Upper lobe of right lung (tissue), 1 donor: ENCODE results near the gene RBBP4. TPM values are rescaled to one million over a fixed set of nuclear protein-coding genes. Genes with fewer than 3 reads are reported as not detected.
"Not testable (repeated sequence)": the region's sequence is repeated elsewhere in the genome, so short reads cannot be mapped to it uniquely, and the experiment has no call there.

Experiments
- ATAC-seq: fragments of 200-7000 bp; cut with Tn5 transposase; one replicate; pipeline ENCODE4 v1.9.1; 2020; ENCODE audit warnings: mild to moderate bottlenecking, moderate library complexity
- DNase-seq: peaks from one replicate; pipeline ENCODE4 v3.0.0-alpha.2; 2020
- H3K27ac ChIP-seq: fragments of 200-600 bp; one replicate; pipeline ENCODE4 v1.8.0; 2022
- H3K27me3 ChIP-seq: fragments of 200-600 bp; one replicate; pipeline ENCODE4 v1.8.0; 2022; ENCODE audit warnings: mild to moderate bottlenecking
- H3K36me3 ChIP-seq: fragments of 200-600 bp; one replicate; pipeline ENCODE4 v1.8.0; 2022
- H3K4me1 ChIP-seq: fragments of 200-600 bp; one replicate; pipeline ENCODE4 v1.8.0; 2022
- H3K4me3 ChIP-seq: fragments of 200-600 bp; one replicate; pipeline ENCODE4 v1.8.0; 2022; ENCODE audit warnings: mild to moderate bottlenecking
- H3K9me3 ChIP-seq: fragments of 200-600 bp; one replicate; pipeline ENCODE4 v1.8.0; 2022
- CTCF ChIP-seq: fragments of 200-600 bp; IDR thresholded peaks from one replicate; pipeline ENCODE4 v1.8.0; 2022; ENCODE audit warnings: antibody characterized with exemption
- intact Hi-C: fragments of 100-400 bp; cut with DNase I; formaldehyde crosslinking; loops from one replicate; pipeline ENCODE4 v1.11.0; 2022
- total RNA-seq: library from RNA; stranded (reverse); fragmentation: NEBNext Ultra II Directional; extraction: Animal tissue kit (Norgen Biotek cat#: 25700); gene quantifications from one replicate; pipeline ENCODE4 v1.2.1, GENCODE V29; 2021
- donor health status: DM: no; HTN: yes; CAD: no; lungs with severe emphysema.

The RBBP4 gene
- total RNA-seq, 1 donor from 2014 or later: 156 TPM

GRCh38 chr1:32635508-32636277, 15.3 kb upstream of the RBBP4 start:
- Histone ChIP-seq H3K4me1 (peaks cover 5% of the 10 kb centered on the region), H3K27me3 (no peaks in the 10 kb centered on the region), H3K9me3 (no peaks in the 10 kb centered on the region), H3K27ac (no peak overlapping the region), H3K4me3 (no peak overlapping the region), H3K36me3 (peaks cover 34% of the 10 kb centered on the region)
- DNase-seq (no peak), ATAC-seq (no peak)
- intact Hi-C loops: no loop called here
- TF ChIP-seq CTCF: no peak

DNA sequence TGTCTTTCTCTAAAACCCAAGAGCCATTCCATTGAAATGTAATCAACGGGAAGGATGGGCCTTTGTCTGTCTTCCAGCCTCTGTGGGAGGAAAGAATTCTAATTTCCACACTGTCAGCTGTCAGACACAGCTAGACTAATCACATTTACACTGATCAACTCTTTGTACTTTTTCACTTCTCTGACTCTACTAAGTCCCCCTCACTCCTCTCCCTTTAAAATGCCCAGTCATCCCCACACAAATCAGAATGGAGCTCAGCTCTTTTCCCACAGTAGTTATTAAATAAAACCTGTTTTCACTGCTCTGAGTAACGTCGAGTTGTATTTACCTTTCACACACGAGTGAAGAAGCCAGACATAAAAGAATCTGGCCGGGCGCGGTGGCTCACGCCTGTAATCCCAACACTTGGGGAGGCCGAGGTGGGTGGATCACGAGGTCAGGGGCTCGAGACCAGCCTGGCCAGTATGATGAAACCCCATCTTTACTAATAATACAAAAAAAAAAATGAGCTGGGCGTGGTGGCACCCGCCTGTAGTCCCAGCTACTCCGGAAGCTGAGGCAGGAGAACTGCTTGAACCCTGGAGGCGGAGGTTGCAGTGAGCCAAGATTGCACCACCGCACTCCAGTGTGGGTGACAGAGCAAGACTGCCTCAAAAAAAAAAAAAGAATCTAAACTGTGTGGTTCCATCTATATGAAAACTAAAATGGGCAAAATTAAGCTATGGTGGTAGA, 13.9 kb upstream of the RBBP4 start:
- Histone ChIP-seq H3K4me3 (peak overlapping the region; percentile 14), H3K9me3 (no peaks in the 10 kb centered on the region), H3K27ac (peak overlapping the region; percentile 58), H3K27me3 (no peaks in the 10 kb centered on the region), H3K36me3 (peaks cover 26% of the 10 kb centered on the region), H3K4me1 (peaks cover 5% of the 10 kb centered on the region)
- no peak for TF ChIP-seq CTCF
- DNase-seq (peak; percentile 88), ATAC-seq (peak; percentile 89)
- intact Hi-C loops: no loop called here

DNA sequence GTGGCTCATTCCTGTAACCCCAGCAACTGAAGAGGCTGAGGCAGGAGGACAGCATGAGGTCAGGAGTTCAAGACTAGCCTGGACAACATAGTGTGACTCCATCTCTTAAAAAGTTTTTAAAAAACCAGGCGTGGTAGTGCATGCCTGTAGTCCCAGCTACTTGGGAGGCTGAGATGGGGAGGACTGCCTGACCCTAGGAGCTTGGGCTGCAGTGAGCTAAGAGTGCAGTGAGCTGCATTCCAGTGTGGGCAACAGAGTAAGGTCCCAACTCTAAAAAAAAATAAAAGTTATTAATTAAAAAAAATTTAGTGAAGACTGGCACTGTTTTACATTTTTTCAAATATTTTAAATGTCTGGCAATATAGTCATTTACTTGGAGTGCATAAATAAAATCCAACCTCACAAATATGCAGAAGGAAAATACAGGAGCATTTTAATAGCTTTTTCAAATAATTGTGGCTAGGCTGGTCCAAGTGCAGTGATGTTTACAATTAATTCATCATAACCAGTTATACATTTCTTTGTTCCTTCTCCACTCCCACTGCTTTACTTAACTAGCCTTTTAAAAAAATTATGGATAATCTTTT, 11.4 kb upstream of the RBBP4 start:
- no peak for TF ChIP-seq CTCF
- ATAC-seq (no peak), DNase-seq (no peak)
- intact Hi-C loops: no loop called here
- H3K4me1 ChIP-seq: peaks cover 5% of the 10 kb centered on the region
- H3K27ac ChIP-seq: no peak overlapping the region
- H3K9me3 ChIP-seq: no peaks in the 10 kb centered on the region
- peaks cover 3% of the 10 kb centered on the region for H3K36me3 ChIP-seq
- no peak overlapping the region for H3K4me3 ChIP-seq
- no peaks in the 10 kb centered on the region for H3K27me3 ChIP-seq

DNA sequence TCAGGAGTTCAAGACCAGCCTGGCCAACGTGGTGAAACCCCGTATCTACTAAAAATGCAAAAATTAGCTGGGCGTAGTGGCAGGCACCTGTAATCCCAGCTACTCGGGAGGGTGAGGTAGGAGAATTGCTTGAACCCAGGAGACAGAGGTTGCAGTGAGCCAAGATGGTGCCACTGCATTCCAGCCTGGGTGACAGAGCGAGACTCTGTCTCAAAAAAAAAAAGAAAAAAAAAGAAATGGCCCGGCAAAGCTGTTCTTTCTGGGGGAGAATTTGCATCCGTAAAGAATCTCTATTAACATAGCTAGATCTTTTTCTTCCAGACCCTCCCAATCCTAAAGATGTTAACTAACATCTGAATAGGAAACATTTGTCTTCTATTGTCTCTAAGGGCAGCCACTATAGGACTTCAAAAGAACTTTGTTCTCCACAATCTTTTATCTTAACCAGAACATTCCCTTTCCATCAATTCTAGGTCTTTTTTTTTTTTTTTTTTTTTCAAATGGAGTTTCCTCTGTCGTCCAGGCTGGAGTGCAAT, 8.6 kb upstream of the RBBP4 start:
- ATAC-seq, H3K27ac ChIP-seq, intact Hi-C loops, H3K27me3 ChIP-seq, DNase-seq, H3K4me3 ChIP-seq, H3K9me3 ChIP-seq, H3K4me1 ChIP-seq, H3K36me3 ChIP-seq: not testable (repeated sequence)

DNA sequence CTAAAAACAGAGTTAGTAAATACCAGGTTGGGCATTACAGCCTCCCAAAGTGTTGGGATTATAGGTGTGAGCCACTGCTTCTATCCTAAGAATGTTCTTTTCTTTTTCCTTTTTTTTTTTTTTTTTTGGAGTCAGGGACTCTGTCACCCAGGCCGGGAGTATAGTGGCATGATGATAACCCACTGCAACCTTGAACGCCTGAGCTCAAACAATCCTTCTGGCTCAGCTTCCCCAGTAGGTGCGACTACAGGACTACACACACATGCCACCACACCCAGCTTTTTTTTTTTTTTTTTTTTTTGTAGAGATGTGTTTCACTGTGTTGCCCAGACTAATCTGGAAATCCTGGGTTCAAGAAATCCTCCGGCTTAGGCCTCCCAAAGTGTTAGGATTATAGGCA, 6.6 kb upstream of the RBBP4 start:
- no peak for DNase-seq
- H3K27me3 ChIP-seq: no peaks in the 10 kb centered on the region
- peaks cover 14% of the 10 kb centered on the region for H3K4me1 ChIP-seq
- intact Hi-C loops: no loop called here
- TF ChIP-seq CTCF: no peak
- H3K9me3 ChIP-seq: no peaks in the 10 kb centered on the region
- no peak overlapping the region for H3K4me3 ChIP-seq
- H3K27ac ChIP-seq: no peak overlapping the region
- ATAC-seq: no peak
- no peaks in the 10 kb centered on the region for H3K36me3 ChIP-seq
